Activated CD8-positive, alpha-beta memory T cell treated with anti-CD3 and anti-CD28 coated beads, Interleukin-2, amount 50 U/mL, for 48 hours (primary cell): ENCODE measurements around the gene VGLL4.

Source experiments
- DNase-seq: peaks from one replicate; pipeline ENCODE4 v3.0.0-alpha.2; 2020

VGLL4 gene

DNA sequence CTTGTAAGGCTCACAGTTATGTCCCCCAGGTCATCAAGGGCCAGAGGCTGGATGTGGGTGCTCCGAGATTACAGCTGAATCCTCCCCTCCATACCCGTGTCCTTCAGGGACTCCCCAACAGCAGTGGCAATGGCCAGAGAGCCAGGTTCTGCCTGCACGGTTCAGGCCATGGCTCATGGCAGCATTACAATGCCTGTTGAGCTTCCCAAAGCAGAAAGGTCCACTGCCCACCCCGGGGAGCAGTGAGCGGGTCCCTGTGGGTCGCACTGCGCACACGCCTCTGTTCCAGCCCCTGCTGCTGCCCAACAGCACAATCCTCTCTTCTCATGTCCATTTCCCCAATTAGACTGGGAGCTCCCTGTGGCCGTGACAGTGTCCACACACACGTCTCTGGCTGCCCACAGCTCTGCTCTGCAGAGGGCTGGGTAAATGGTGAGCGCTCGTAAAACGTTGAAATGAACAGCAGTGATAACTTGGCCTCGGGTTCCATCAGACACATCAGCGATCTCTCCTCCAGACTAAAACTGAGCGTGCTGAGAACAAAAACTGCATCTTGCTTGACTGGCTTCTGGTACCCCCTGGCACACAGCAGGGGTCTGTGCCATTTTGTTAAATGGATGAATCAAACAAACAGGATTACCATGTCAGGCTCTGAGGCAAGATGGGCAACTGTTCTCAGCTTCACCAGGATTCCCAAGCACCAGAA lies 80.4 kb downstream of the VGLL4 start:
- DNase-seq: no peak

DNA sequence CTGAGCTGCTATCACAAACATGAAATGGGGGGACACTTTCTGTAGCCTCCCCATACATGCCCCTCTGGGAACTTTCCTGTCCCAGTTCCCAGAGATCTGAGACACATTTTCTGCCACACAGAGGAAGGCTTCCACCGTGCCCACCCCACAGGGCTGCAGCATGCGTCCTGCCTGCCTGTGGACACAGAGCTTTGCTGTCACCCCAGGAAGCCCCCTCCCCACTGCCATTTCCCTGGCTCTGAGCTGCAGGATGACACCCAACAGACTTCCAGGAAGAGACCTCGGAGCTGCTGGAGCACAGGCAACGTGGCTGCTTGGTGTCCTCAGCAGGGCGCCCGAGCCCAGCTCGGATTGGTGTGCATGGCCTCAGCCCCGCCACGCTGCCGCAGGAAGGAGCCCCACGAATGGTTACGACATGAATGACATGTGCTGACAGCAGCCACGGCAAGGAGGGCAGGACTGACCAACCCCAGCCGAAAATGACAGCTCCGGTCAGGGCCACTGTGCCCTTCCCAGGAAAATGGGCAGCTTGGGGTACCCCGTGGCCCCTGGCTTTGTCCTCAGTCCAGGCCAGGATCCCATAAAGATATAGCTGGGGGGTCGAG lies 81.3 kb downstream of the VGLL4 start:
- no peak for DNase-seq

DNA sequence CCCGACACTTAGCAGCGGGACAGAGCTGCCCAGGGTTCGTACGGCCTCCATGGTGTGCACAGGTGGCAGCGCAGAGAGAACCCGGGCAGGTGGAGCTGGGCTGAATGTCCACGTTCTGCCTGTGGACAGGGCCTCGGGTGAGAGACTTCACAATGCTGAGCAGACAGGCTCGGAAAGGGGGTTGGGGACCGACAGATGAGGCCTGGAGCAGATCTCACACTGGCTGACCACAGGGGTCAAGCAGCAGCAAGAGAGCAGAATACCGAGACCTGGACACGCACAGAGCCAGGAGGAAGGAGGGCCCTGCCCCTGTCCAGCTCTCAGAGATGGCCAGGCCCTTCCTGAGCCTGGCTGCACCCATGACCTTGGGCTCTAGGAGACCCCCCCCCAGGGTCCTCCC lies 83.0 kb downstream of the VGLL4 start:
- no peak for DNase-seq

DNA sequence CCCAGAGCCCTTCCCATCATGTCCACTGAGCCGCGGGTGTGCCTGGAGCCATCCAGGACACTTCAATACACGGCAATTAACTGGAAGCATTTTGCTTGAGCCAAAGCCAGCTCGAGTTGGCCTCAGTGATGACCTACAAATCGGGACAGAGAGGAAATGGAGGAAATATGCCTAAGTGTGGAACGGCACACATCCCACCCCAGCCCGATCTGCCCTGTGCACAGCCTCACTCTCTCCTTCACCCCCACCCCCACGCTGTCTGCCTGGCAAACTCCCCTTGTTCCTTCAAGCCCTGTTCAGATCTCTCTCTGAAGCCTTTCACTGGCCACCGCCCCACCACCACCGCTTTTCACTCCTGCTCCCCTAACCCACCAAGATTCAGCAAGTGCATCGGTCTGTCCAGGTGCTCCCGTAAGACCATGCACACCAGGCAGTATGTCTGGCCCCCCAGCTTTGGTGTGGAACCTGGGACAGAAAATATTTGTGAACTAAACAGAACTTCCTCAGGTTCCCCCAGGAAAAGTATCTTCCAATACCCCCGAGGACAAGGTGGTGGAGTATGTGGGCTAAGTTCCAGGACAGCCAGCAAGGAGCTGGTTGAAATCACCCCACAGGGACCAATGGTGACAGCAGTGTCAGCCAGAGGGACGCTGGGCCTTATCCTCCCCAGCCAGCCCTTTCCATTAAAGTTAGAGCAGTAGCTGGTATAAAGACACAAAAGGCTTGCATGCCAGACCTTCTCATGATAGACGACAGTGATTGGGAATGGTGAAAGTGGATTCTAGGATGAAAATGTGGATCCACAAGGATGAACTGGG lies 83.7 kb downstream of the VGLL4 start:
- DNase-seq: no peak

DNA sequence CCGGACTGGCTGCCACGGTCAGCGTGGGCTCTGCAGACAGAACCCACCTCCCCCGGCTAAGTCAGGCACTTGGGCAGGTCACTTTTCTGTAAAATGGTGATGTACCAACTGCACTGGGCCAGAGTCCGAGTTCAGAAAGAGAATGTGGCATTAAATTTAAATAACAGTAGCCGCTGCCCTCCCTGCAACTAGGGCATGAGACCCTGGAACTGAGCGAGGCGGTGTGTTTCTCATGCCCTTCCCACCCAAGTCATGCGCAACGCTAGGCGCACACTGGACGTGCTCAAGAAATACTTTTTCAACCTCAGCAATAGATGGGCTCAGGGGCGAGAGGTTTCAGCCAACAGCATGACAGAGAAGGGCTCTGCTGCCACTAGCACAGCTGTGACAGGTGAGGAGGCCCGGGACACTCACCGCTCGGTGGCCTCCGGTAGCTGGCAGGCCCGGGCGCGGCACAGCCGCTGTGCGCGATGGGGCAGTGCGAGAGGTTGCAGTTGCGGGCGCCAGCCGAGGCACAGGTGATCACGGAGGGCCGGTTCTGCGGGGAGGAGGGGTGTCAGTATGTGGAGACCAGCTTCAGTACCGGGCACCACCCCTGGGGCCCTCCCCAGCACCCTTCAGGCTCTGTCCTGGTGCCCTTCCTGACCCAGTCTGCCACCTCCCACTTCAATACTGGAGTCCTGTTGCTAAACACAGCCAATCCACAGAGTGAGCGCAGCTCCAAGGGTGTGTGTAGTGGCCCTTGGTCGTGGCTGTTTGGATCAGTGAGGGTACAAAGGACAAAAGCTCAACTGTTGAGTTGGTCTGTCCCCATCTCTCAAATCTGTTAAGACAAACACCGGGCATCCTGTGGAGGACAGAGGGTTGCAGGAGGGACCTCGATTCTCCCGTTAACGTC lies 84.5 kb downstream of the VGLL4 start:
- no peak for DNase-seq

DNA sequence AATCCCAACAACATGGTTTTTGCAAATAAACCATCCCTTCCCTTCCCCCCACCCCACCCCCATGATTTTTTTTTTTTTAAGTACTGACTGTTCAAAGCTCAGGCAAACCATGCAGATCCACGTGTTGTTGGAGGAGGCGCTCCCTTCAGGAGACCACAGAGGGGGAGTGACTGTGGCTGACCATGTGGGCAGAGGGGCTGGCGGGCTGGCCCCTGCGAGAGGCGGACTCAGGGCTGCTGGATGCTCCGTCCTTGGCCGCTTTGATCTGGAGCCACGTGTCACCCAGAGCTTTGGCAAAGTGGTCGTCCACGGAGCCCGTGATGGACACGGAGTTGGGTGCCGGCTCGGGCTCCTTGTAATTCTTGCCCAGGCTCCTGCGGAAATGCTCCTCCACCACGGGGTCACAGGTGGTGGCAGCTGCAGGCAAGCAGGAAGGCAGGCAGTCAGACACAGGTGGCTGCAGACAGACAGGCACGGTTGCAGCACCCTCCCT lies 85.3 kb downstream of the VGLL4 start:
- no peak for DNase-seq

DNA sequence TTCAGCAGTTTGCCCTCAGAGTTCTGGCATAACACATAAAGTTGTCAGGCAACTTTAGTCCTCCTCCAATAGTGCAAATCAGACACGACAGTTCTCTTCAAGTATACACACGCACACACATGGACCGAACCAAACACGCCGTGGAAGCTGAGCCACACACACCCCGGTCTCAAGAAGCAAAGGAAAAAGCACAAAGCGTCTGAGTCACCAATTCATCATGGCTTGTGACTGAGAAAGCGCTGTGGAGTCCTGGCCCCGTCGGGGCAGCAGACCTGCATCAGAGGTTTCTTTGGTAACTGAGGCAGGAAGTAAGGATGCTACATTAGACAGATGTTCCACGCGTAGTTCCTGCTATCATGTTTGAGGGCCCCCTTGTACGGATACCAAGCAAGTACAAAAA lies 85.7 kb downstream of the VGLL4 start:
- DNase-seq: no peak

DNA sequence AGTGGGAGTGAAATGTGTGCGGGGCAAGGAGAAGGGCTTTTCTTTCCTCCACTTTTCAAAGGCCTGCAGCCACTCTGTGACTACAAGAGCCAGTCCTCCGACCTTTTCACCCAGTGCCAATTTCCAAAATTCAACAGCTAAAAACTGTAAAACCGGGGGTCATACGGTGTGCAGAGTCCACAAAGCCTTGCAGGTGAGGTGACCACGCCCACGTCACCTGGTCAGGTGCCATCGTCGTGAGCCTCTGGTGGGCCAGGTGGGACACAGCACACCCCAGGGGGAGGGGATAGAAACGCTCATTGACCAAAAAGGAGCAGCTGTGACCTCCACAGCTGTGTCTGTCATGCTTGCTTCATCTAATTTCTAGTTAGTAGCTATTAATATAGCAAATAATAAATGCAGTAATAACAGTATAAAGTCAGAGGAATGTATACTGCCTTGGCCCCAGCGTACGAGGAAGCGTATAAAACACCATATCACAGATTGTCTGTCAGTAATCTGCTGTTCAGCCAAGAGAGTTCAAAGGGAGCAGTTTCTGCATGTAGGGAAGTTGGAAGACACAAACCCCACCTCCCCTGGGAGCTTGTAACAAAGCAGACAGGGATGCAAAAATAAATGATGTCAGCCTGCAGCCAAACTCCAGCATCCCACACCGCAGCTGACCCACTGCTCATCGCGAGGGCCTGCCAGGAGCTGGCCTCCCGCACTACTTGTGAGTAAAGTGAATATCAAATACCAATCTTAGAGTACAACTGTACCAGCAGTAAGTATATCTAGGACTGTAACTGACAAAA lies 86.7 kb downstream of the VGLL4 start:
- no peak for DNase-seq

DNA sequence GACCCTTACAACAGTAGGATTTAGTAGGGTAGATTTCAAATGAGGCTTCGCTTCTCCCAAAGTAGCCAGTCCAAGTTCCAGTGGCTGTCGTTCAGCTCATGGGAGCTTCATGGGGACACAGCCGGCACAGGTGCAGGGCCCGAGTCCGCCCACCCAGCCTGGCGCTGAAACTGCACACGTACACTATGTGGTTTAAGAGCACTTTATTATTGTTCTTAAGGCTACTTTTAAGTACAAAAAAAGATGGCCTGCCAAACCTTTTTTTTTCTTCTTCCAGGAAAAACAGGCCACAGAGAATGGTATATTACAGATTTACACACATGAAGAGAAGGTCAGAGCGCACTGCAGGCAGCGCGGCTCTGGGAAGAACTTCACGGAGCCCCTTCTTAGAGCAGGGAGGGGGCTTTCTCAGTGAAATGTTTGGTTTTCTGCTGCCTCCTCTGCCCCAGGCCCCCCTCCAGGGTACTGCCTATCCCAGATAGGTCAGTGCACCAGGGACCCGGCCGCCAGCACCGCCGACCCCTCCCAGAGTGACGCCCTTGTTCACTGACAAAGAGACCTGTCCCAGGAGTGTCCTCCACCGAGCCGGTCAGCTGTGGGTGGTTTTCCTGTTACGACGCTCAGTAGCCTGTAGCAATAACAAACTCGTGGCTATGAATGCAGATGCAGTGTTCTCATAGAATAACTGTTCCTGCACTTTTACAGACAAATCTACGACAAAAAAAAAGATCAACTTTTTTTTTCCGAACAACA lies 87.7 kb downstream of the VGLL4 start:
- no peak for DNase-seq

DNA sequence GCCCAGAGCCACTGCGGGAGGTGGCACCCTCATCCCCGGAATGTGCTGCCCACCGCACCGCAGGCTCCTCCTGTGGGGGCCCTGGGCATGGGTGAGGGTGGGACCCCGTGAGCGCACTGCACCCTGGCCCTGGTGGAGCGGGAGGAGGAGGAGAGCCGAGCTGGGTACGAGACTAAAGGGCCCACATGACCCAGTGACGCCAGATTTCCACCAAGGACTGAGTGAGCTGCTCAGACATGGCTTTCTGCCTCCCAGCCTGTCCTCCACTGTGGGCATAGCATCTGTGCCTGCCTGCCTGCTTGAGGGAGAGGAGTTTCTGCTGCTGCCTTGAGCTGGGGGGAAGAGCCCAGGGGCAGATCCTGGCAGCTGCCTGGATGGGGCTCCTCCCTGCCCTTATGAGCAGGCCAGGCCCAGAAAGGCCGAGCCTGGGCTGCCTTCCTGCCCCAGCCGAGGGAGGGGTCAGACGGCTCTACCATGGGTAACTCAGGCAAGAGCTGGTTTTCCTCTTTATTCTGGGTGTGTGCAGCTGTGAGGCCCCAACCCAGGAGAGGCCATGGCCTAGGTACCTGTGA lies 88.4 kb downstream of the VGLL4 start:
- DNase-seq: no peak

DNA sequence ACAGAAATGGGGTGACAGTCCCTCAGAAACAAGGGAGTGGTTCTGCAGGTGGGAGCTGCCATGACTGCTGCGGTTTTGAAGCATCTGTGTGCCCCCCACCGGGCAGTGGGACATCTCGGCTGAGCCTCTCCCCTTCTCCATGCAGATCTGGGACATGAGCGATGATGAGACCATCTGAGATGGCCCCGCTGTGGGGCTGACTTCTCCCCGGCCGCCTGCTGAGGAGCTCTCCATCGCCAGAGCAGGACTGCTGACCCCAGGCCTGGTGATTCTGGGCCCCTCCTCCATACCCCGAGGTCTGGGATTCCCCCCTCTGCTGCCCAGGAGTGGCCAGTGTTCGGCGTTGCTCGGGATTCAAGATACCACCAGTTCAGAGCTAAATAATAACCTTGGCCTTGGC lies 89.0 kb downstream of the VGLL4 start:
- no peak for DNase-seq

DNA sequence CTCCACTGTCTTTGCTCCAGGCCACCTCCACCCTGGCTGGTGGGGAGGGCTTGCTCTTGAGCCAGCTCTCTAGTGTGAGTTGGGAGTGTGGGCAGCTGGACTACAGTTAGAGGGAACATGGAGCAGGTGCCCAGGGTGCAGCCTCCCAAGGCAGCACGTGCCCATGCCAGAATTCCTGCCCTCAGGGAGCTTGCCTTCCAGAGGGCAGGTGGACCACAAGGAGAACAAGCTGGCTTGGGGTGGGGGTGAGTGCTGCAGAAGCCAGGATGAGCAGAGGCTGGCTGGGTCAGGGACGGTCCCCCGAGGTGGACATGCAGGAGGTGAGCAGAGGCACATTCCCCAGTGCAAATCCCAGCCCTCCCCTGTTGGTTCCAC lies 89.5 kb downstream of the VGLL4 start:
- DNase-seq: no peak

DNA sequence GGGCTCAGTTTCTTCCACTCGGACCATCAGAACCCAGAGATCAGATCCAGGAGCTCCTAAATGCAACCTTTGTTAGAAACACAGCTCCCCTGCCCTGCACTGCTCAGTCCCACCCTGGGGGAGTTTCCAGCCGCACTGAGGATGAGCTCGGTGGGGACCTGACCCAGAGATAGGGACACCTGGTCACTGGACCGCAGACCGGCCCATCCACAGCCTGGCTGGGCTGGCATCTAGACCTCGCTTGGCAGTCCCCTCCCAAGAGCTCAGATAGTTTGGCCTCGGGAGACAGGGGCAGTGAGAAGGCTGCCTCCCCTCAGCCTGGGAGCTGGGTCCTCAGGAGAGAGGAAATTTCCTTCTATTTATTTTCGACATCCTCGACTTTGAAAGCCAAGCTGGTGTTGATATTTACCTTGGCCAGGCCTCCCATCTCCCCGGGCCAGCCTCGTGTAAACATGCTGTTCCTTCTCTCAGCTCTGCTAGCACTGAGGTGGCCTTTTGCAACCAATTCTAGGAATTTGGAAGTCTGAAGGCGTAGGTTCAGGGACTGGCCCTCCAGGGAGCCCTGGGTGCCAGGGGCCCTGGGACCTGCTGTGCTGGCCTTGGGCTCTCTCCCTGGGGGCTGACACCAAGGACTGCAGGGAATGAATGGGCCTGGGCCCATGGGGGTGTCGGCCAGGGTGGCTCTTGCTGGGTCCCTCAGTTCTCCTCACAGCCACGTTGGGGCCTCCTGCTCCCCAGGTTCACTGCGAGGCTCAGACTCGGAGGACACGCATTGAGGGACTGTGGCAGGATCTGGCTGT lies 90.1 kb downstream of the VGLL4 start:
- no peak for DNase-seq

DNA sequence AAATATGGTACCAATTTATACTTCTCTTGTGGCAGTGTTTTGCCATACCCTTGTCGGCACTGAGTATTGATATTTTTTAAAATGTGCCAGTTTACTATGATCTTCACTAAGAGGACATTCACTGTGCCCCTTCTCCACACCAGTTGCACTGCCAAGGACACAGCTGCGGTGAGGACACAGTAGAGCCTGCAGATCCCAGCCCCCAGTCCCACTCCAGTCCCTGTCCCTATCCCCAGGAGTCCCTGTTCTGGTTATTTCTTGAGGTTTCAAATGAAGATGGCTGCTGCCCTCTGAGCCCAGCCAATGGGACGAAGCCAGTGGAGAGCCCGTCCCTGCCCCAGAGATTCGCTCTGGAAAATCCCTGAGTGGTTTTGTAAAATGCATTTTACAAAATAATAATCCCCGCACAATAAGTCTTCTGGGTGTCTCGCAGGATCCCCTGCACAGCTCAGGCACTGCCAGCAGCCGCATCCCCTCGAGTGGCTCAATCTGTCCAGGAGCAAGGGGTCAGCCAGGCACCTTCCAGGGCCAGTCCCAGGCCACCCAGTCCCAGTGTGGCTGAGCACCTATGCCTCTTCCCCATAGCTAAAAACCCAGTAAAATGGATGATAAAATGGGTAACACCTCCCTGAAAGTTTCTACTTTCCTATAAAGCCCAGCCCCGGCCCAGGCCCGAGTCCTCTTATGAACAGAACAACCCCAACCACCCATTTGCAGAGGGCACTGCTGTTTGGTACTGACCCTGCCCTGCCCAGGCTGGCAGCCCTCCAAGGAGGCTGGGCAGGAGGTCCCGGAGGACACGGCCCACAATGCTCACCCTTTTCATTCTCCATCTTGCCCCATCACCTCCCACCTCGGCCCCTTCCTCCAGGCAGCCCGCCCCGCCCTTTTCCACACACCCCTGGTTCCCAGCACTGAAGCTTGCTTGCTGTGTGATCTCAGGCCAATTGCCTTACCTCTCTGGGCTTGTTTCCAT lies 91.1 kb downstream of the VGLL4 start:
- no peak for DNase-seq

DNA sequence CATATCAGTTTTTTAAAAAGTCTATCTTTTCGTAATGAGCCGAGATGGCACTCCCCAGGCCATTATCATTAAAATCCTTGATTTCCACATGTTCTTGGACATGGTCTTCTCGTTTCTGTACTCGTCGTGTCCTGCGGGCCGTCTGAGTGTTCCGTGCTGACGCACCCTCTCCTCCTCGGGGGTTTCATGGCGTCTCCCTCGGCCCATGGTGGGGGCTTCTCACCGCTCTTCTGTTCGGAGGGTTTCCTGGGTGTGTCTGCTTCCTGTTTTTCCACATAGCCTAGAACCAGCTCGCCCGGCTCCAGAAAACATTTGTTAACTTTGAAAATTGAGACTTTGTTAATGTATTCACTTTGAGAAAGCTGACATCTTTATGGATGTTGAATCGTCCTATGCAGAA lies 92.7 kb downstream of the VGLL4 start:
- no peak for DNase-seq

DNA sequence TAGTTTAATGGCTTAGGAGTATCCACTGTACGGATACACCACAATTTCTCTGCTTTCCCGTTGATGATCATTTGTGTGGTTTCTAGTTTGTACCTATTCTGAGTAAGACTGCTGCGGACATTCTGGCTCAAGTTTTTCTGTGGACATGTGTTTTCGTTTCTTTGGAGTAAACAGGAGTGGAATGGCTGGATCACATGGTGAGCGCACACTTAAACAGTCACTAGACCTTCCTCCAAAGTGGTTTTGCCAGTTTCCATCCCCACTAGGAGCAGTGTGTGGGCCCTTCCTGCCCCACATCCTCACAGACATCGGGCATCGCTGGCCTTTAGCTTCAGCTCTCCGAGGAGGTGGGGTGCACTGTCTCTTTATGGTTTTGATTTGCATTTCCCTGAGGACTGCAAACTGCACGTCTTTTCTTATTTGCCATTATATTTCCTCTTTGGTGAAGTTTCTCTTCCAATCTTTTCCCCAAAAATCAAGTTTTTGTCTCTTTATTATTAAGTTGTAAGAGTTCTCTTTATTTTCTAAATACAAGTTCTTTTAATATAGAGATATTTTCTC lies 94.1 kb downstream of the VGLL4 start:
- no peak for DNase-seq

DNA sequence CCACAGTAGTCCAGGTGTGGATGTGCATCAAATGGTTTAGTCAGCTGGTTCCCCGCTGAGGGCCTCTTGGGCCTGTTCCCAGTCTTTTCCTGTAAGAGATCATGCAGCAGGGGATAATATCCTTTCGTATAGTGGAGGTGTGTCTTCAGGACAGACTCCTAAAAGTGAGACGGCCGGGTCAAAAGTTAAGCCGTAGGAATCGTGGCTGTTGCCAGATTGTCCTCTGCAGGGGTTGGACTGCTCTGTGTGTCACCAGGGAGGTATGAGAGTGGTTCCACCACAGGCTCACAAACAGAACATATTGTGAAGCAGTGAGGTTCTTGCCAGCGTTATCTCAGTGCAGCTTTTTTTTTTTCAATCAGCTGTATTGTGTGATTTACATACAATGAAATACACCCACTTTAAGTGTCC lies 95.0 kb downstream of the VGLL4 start:
- DNase-seq: no peak

DNA sequence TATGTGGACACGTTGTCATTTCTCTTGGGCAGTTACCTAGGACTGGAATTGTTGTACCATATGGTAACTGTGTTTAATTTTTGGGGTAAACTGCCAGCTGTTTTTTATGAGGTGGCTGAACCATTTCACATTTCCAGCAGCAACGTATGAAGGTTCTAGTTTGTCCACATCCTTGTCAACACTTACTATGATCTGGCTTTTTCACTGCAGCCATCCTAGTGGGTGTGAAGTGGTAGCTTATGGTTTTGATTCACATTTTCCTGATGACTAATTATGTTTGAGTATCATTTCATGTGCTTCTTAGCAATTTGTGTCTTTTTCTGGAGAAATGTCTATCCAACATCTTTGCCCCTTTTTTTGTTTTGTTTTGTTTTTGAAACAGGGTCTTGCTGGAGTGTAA lies 96.2 kb downstream of the VGLL4 start:
- no peak for DNase-seq
